ENCODE results near the gene ATN1. TPM values are rescaled to one million over a fixed set of nuclear protein-coding genes. Genes with fewer than 3 reads are reported as not detected.

ATN1 gene
- total RNA-seq, 2 experiments from 2014 or later = 33.9 to 34.6 TPM

DNA sequence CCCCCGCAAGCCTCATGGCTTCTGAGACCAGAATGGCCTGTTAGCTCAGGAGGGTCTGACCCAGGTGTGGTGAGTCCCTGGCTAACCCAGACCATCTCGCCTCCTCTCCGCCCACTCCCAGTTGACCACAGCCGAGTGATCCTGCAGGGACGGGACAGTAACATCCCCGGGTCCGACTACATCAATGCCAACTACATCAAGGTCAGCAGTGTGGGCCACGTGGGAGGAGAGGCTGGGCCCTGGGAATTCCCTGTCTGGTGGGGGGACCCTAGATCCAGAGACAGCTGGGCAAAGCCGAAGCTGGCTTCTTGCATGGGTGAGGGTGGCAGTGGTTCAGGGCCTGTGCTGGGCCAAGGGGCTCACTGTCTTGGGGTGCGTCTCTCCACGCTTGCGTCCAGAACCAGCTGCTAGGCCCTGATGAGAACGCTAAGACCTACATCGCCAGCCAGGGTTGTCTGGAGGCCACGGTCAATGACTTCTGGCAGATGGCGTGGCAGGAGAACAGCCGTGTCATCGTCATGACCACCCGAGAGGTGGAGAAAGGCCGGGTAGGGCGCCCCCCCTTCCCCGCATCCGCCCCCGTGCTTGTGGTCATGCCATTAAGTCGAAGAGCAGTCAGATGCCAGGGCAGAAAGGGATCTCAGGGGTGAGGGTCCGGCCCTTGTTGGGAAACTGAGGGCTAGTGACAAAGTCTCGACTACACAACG, 28.4 kb downstream of the ATN1 start:
- Mint-ChIP-seq H3K9me3 (no peaks in the 10 kb centered on the region), H3K4me1 (peaks cover 84% of the 10 kb centered on the region), H3K27ac (peak overlapping the region; percentile 99), H3K36me3 (ENCODE audit: low read depth) (peaks cover 94% of the 10 kb centered on the region), H3K27me3 (no peaks in the 10 kb centered on the region), H3K4me3 (peak overlapping the region; percentile 48)
- DNase-seq = no peak
- CTCF ChIA-PET = interaction anchor here (1.4 to 12.2 kb wide), 2 partner anchors 8 to 152 kb away, joined by 4 to 465 read pairs; partner anchors contain the start of genes C12orf57, PTPN6 and RNU7-1
- POLR2A ChIA-PET = interaction anchor here (1.2 to 13.2 kb wide), 5 partner anchors 8 to 105 kb away, joined by 3 to 1188 read pairs (median 32); partner anchors contain the start of genes C12orf57, CDCA3, EMG1 and PHB2

- POLR2A ChIA-PET = interaction anchor here (0.5 to 13.2 kb wide), 11 partner anchors 9 to 422 kb away, joined by 3 to 1188 read pairs (median 15); partner anchors contain the start of genes C12orf57, C1RL, CDCA3 and EMG1
- H3K4me1 Mint-ChIP-seq = peaks cover 95% of the 10 kb centered on the region
- DNase-seq = peak; percentile 58
- CTCF ChIA-PET = interaction anchor here (0.6 to 12.2 kb wide), 5 partner anchors 9 to 151 kb away, joined by 4 to 465 read pairs (median 7); partner anchors contain the start of genes C12orf57, PTPN6, RNU7-1 and SPSB2
- H3K36me3 Mint-ChIP-seq (ENCODE audit: low read depth) = peaks cover 96% of the 10 kb centered on the region
- peak overlapping the region; percentile 99 for H3K27ac Mint-ChIP-seq
- peak overlapping the region; percentile 48 for H3K4me3 Mint-ChIP-seq
- no peaks in the 10 kb centered on the region for H3K9me3 Mint-ChIP-seq
- H3K27me3 Mint-ChIP-seq = no peaks in the 10 kb centered on the region
Measured at GRCh38 chr12:6957151-6957701, 29.5 kb downstream of the ATN1 start.

DNA sequence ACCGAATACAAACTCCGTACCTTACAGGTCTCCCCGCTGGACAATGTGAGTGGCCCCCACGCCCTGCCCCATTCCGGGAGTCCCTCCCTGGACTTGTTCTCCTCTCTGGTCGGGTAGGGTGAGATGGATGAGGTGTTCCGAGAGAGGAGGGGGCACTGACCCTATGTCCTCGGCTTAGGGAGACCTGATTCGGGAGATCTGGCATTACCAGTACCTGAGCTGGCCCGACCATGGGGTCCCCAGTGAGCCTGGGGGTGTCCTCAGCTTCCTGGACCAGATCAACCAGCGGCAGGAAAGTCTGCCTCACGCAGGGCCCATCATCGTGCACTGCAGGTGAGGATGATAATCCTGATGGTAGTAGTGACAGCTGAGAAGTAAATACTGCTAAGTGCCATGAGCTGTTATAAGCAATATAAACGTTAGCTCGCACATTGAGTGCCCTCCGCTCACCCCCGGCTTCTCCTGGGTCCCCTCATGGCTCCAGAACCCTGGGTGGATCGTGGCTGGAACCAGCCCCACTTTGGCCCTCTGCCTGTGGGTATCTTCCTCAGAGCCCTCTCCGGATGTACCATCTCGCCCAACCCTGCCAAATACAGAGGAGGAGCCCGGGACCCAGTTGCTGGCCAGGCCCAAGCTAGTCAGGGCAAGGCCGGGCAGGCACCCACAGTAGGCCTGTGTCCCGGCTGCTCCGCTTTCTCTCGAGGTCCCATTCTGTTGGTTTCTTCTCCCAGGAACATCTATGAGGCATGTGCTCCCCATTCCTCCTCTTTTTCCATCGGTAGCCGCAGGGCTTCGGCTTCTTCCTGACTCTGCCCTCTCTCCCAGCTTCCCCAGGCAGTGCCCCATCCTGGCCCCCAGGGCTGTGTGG, 30.2 kb downstream of the ATN1 start:
- ChIA-PET POLR2A (interaction anchor here (0.5 to 13.2 kb wide), 23 partner anchors 10 to 422 kb away, joined by 3 to 1188 read pairs (median 7); partner anchors contain the start of genes ATN1, C12orf57, C1RL and CDCA3), CTCF (interaction anchor here (0.6 to 12.2 kb wide), 8 partner anchors 10 to 205 kb away, joined by 3 to 465 read pairs (median 8); partner anchors contain the start of genes C12orf57, LPCAT3, MLF2 and PTPN6)
- DNase-seq = no peak
- H3K4me3 Mint-ChIP-seq = peak overlapping the region; percentile 88
- H3K27ac Mint-ChIP-seq = peak overlapping the region; percentile 99
- H3K27me3 Mint-ChIP-seq = no peaks in the 10 kb centered on the region
- H3K9me3 Mint-ChIP-seq = no peaks in the 10 kb centered on the region
- H3K4me1 Mint-ChIP-seq = peaks cover 99% of the 10 kb centered on the region
- H3K36me3 Mint-ChIP-seq (ENCODE audit: low read depth) = peaks cover 88% of the 10 kb centered on the region

DNA sequence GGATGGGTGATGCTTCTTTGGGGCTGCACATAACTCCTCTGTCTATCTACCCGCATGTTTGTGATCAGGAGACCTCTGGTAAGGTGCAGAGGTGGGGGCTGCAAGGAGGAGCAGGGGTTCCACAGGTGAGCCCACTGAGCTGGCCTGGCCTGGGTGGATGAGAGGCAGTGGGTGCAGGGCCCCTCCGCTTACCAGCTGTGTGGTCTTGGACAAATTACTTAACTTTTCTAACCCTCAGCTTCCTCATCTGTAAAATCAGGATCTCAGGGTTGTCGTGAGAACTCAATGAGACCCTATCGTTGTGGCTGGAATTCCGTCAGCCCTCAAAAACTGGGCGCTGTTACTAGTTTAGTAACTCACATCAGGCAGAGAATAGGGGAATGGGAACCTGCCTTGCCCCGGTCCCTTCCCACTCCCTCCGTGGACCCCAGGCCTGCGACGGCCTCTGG, 30.9 kb downstream of the ATN1 start:
- no peak for DNase-seq
- peak overlapping the region; percentile 88 for H3K4me3 Mint-ChIP-seq
- CTCF ChIA-PET = interaction anchor here (1.0 to 12.2 kb wide), 9 partner anchors 10 to 205 kb away, joined by 3 to 465 read pairs (median 7); partner anchors contain the start of genes C12orf57, LPCAT3, MLF2 and PTPN6
- H3K27ac Mint-ChIP-seq = peak overlapping the region; percentile 99
- peaks cover 93% of the 10 kb centered on the region for H3K4me1 Mint-ChIP-seq
- POLR2A ChIA-PET = interaction anchor here (0.7 to 13.2 kb wide), 21 partner anchors 10 to 269 kb away, joined by 3 to 1188 read pairs (median 9); partner anchors contain the start of genes ATN1, C12orf57, C1RL and CDCA3
- H3K36me3 Mint-ChIP-seq (ENCODE audit: low read depth) = peaks cover 82% of the 10 kb centered on the region
- H3K9me3 Mint-ChIP-seq = no peaks in the 10 kb centered on the region
- no peaks in the 10 kb centered on the region for H3K27me3 Mint-ChIP-seq

- peaks cover 92% of the 10 kb centered on the region for H3K4me1 Mint-ChIP-seq
- H3K4me3 Mint-ChIP-seq = peak overlapping the region; percentile 88
- POLR2A ChIA-PET = interaction anchor here (0.7 to 13.2 kb wide), 21 partner anchors 9 to 270 kb away, joined by 3 to 1188 read pairs (median 9); partner anchors contain the start of genes ATN1, C12orf57, C1RL and CDCA3
- H3K27me3 Mint-ChIP-seq = no peaks in the 10 kb centered on the region
- peak overlapping the region; percentile 99 for H3K27ac Mint-ChIP-seq
- CTCF ChIA-PET = interaction anchor here (1.0 to 12.2 kb wide), 10 partner anchors 9 to 422 kb away, joined by 3 to 465 read pairs (median 8); partner anchors contain the start of genes C12orf57, LPCAT3, PTPN6 and RNU7-1
- peaks cover 76% of the 10 kb centered on the region for H3K36me3 Mint-ChIP-seq (ENCODE audit: low read depth)
- H3K9me3 Mint-ChIP-seq = no peaks in the 10 kb centered on the region
- peak; percentile 78 for DNase-seq
Measured at GRCh38 chr12:6959058-6959804, 31.5 kb downstream of the ATN1 start.

DNA sequence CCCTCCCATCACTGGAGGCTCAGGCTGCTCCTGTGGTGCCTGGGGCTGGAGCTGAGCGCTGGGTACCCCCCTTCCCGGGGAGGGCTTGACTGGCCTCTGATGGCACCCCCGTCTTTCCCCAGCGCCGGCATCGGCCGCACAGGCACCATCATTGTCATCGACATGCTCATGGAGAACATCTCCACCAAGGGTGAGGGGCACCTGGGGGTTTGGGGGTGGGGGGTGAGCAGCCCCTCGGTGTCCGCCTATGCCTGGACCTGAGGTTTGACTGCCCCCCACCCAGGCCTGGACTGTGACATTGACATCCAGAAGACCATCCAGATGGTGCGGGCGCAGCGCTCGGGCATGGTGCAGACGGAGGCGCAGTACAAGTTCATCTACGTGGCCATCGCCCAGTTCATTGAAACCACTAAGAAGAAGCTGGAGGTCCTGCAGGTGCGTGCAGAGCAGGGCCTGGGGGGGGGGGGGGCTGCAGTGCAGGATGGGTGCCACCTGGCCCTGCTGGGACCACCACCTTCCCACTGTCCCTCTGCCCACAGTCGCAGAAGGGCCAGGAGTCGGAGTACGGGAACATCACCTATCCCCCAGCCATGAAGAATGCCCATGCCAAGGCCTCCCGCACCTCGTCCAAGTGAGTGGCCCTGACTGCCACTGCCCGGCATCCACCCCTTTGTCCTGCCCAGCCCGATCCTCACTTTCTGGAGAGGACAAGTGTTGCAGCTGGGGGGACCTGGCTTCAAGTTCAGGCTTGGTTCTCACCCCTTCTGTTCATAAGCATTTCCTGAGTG, 32.2 kb downstream of the ATN1 start:
- ChIA-PET CTCF (interaction anchor here (0.6 to 12.2 kb wide), 11 partner anchors 9 to 422 kb away, joined by 3 to 465 read pairs (median 9); partner anchors contain the start of genes C12orf57, LPCAT3, PTPN6 and RNU7-1), POLR2A (interaction anchor here (0.8 to 13.2 kb wide), 18 partner anchors 9 to 207 kb away, joined by 3 to 1188 read pairs (median 14); partner anchors contain the start of genes ATN1, C12orf57, C1RL and CDCA3)
- Mint-ChIP-seq H3K36me3 (ENCODE audit: low read depth) (peaks cover 70% of the 10 kb centered on the region), H3K27ac (peak overlapping the region; percentile 99), H3K4me1 (peaks cover 92% of the 10 kb centered on the region), H3K9me3 (no peaks in the 10 kb centered on the region), H3K4me3 (peak overlapping the region; percentile 88), H3K27me3 (no peaks in the 10 kb centered on the region)
- DNase-seq = no peak

DNA sequence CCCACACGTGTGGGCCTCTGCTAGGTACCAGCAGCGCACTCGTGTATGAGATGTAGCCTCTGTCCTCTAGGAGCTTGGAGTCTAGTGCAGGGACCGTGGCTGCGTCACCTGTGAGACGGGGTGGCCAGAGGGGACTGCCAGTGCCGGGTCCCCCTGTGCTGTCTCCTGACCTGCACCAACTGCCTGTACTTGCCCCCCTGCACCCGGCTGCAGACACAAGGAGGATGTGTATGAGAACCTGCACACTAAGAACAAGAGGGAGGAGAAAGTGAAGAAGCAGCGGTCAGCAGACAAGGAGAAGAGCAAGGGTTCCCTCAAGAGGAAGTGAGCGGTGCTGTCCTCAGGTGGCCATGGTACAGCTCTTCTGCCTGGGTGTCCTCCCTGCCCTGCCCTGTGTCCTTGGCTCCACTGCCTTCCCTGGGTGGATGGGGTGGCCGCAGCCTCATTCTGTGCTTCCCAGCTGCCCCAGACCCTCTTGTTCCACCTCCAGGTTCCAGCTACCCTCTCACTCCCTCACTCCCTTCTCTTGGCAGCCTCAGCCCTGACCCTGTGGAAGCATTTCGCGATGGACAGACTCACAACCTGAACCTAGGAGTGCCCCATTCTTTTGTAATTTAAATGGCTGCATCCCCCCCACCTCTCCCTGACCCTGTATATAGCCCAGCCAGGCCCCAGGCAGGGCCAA, 33.0 kb downstream of the ATN1 start:
- POLR2A ChIA-PET = interaction anchor here (0.8 to 13.2 kb wide), 19 partner anchors 9 to 271 kb away, joined by 3 to 1188 read pairs (median 8); partner anchors contain the start of genes ATN1, C12orf57, C1RL and CDCA3
- H3K27me3 Mint-ChIP-seq = no peaks in the 10 kb centered on the region
- CTCF ChIA-PET = interaction anchor here (0.6 to 12.2 kb wide), 11 partner anchors 8 to 423 kb away, joined by 3 to 465 read pairs (median 9); partner anchors contain the start of genes C12orf57, PTPN6, RNU7-1 and SPSB2
- peaks cover 93% of the 10 kb centered on the region for H3K4me1 Mint-ChIP-seq
- H3K27ac Mint-ChIP-seq = peak overlapping the region; percentile 99
- DNase-seq = peak; percentile 70
- peaks cover 71% of the 10 kb centered on the region for H3K36me3 Mint-ChIP-seq (ENCODE audit: low read depth)
- H3K9me3 Mint-ChIP-seq = no peaks in the 10 kb centered on the region
- peak overlapping the region; percentile 74 for H3K4me3 Mint-ChIP-seq

DNA sequence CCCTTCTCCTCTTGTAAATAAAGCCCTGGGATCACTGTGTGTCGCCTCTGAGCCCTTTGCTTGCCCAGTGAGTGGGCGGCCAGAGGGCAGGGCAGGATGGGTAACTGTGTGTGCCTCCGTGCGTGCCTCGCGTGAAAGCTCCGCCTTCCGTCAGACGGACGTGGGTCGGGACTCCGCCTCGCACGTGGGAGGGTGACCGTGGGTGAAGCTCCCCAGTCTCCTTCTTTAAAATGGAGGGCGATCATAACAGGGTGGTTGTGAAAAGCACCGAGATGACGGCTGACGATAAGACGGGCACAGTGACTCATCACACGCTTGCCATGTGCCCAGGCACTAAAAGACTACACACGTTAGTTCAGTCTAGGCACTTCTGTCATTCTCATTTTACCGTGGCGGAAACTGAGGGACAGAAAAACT, 33.5 kb downstream of the ATN1 start:
- Mint-ChIP-seq H3K4me1 (peaks cover 91% of the 10 kb centered on the region), H3K27ac (peak overlapping the region; percentile 99), H3K9me3 (no peaks in the 10 kb centered on the region), H3K27me3 (no peaks in the 10 kb centered on the region), H3K36me3 (ENCODE audit: low read depth) (peaks cover 71% of the 10 kb centered on the region), H3K4me3 (peak overlapping the region; percentile 74)
- POLR2A ChIA-PET = interaction anchor here (0.6 to 13.2 kb wide), 19 partner anchors 9 to 272 kb away, joined by 3 to 1188 read pairs (median 6); partner anchors contain the start of genes ATN1, C12orf57, C1RL and CDCA3
- DNase-seq = peak; percentile 89
- CTCF ChIA-PET = interaction anchor here (0.6 to 12.2 kb wide), 9 partner anchors 8 to 151 kb away, joined by 3 to 465 read pairs (median 9); partner anchors contain the start of genes C12orf57, PTPN6, RNU7-1 and SPSB2

GRCh38 chr12:6961695-6962284, 34.0 kb downstream of the ATN1 start:
- peak; percentile 69 for DNase-seq

More at GRCh38 chr12:6961695-6962284, 34.0 kb downstream of the ATN1 start:
- Mint-ChIP-seq H3K4me3 (peak overlapping the region; percentile 74), H3K27ac (peak overlapping the region; percentile 99), H3K36me3 (ENCODE audit: low read depth) (peaks cover 68% of the 10 kb centered on the region), H3K27me3 (no peaks in the 10 kb centered on the region), H3K9me3 (no peaks in the 10 kb centered on the region), H3K4me1 (peaks cover 88% of the 10 kb centered on the region)
- ChIA-PET POLR2A (interaction anchor here (0.6 to 13.2 kb wide), 18 partner anchors 8 to 238 kb away, joined by 3 to 1188 read pairs (median 7); partner anchors contain the start of genes ATN1, C12orf57, C1RL and CDCA3), CTCF (interaction anchor here (0.6 to 12.2 kb wide), 8 partner anchors 14 to 151 kb away, joined by 3 to 465 read pairs (median 10); partner anchors contain the start of genes C12orf57, PTPN6, RNU7-1 and SPSB2)

All from activated CD4-positive, alpha-beta memory T cell treated with anti-CD3 and anti-CD28 coated beads, Interleukin-2, amount 10 ng/mL, durations not matched to agents 7 days and 5 days (primary cell).